ENCODE data around the gene SMOC1.

SMOC1 gene

DNA sequence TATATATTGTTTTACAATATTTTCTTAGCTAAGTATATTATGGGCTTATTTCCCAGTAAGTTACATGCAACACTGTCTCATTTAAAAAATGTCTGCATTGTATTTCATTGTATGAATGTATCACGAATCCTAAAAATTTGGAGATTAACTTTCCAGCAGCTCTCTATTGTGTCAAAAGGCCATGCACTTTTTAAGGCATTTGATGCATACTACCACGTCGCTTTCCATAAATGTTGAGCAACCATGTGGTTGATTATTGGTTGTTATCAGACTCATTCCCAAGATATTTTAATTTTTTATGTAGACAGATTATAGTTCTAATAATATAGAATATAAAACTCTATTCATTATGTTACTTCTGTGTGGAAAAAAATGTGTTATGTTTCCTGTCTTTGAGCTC lies 79.9 kb downstream of the SMOC1 start:
- no peak overlapping the region for H3K27ac ChIP-seq
- TF ChIP-seq, protein P1, sequence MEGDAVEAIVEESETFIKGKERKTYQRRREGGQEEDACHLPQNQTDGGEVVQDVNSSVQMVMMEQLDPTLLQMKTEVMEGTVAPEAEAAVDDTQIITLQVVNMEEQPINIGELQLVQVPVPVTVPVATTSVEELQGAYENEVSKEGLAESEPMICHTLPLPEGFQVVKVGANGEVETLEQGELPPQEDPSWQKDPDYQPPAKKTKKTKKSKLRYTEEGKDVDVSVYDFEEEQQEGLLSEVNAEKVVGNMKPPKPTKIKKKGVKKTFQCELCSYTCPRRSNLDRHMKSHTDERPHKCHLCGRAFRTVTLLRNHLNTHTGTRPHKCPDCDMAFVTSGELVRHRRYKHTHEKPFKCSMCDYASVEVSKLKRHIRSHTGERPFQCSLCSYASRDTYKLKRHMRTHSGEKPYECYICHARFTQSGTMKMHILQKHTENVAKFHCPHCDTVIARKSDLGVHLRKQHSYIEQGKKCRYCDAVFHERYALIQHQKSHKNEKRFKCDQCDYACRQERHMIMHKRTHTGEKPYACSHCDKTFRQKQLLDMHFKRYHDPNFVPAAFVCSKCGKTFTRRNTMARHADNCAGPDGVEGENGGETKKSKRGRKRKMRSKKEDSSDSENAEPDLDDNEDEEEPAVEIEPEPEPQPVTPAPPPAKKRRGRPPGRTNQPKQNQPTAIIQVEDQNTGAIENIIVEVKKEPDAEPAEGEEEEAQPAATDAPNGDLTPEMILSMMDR (IDR thresholded peaks at IDR 0.05) = no peak
- no peaks in the 10 kb centered on the region for H3K27me3 ChIP-seq
- no peaks in the 10 kb centered on the region for H3K4me1 ChIP-seq
- intact Hi-C loops (cut with DNase I; ENCODE audit: low total_unique reads) = no loop called here
- no peak overlapping the region for H3K4me3 ChIP-seq
- DNase-seq = no peak
- H3K9me3 ChIP-seq = no peaks in the 10 kb centered on the region
- H3K36me3 ChIP-seq = no peaks in the 10 kb centered on the region

DNA sequence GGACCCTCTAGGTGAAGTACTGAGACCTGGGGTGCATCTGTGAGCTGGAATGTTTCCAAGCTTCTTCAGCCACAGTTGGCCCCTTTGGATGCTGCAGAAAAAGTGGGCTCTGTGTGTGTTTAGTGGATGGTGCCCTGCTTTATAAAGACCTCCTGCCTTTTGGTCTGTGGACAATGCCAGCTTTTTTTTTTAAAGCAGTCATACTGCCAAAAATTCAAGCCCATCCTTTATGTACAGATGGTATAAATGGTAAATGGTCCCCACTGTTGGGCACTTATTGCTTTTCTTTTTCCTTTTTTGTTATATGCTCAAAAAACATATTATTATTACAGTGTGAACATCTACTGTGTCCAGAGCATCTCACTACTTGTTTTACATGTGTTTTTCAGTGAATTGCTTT lies 81.1 kb downstream of the SMOC1 start:
- DNase-seq = no peak
- TF ChIP-seq, protein P1 (IDR thresholded peaks at IDR 0.05) = no peak
- Histone ChIP-seq H3K27me3 (no peaks in the 10 kb centered on the region), H3K4me3 (no peak overlapping the region), H3K4me1 (no peaks in the 10 kb centered on the region), H3K36me3 (no peaks in the 10 kb centered on the region), H3K27ac (no peak overlapping the region), H3K9me3 (no peaks in the 10 kb centered on the region)
- intact Hi-C loops (cut with DNase I; ENCODE audit: low total_unique reads) = no loop called here

DNA sequence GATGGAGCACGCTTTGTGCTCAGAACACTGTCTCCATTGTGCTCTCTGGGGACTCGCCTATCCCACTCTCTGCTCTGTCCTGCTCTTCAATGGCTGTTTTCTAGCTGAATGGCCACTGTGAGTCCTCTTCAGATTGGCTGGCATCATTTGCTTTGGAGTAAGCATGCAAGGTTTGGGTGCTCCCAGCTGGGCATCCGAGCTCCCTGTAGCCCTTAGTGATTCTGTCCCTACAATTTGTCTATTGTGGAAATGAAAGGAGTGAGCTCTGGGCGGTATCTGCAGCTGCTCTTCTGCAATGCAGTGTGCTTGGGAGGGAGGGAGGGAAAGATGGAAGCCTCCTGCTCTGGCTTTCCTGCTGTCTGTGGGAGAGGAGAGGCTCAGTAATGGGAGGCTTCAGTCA lies 84.8 kb downstream of the SMOC1 start:
- no peaks in the 10 kb centered on the region for H3K4me1 ChIP-seq
- H3K27me3 ChIP-seq = no peaks in the 10 kb centered on the region
- H3K27ac ChIP-seq = no peak overlapping the region
- intact Hi-C loops (cut with DNase I; ENCODE audit: low total_unique reads) = no loop called here
- TF ChIP-seq, protein P1 (IDR thresholded peaks at IDR 0.05) = no peak
- DNase-seq = no peak
- no peaks in the 10 kb centered on the region for H3K36me3 ChIP-seq
- no peaks in the 10 kb centered on the region for H3K9me3 ChIP-seq
- no peak overlapping the region for H3K4me3 ChIP-seq

DNA sequence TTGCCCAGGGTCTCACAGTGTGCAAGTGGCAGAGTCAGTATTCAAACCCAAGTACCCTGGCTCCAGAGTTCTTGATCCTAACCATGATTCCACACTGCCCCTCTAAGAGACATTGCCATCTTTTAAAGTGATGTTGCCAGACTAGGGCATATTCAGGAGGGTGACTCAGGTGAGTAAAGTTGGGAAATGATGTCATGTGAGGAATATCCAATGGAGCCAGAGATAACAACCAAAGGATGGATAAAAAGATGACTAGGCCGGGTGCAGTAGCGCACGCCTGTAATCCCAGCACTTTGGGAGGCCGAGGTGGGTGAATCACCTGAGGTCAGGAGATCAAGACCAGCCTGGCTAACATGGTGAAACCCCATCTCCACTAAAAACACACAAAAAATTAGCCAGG lies 85.6 kb downstream of the SMOC1 start:
- H3K4me3 ChIP-seq = no peak overlapping the region
- TF ChIP-seq, protein P1 (IDR thresholded peaks at IDR 0.05) = no peak
- H3K9me3 ChIP-seq = no peaks in the 10 kb centered on the region
- intact Hi-C loops (cut with DNase I; ENCODE audit: low total_unique reads) = no loop called here
- H3K4me1 ChIP-seq = no peaks in the 10 kb centered on the region
- H3K27me3 ChIP-seq = no peaks in the 10 kb centered on the region
- no peak for DNase-seq
- no peak overlapping the region for H3K27ac ChIP-seq
- H3K36me3 ChIP-seq = no peaks in the 10 kb centered on the region

DNA sequence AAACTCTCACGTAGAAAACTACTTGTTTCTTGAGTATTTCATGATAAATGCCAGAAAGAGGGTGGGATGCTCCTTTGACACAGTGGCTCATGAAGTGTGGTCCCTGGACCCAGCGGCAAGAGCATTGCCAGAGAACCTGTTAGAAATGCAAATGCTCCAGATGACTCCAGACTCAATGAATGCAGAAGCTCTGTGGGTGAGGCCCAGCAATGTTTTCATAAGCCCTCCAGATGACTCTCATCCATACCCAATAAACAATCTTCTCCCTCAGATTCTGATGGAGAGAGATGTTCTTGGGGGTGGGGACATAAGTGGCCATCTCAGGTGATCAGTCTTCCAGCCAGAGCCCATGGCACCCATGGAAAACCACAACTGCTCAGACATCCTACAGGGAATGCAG lies 88.9 kb downstream of the SMOC1 start:
- Histone ChIP-seq H3K4me1 (no peaks in the 10 kb centered on the region), H3K27me3 (no peaks in the 10 kb centered on the region), H3K9me3 (no peaks in the 10 kb centered on the region), H3K4me3 (no peak overlapping the region), H3K27ac (no peak overlapping the region), H3K36me3 (no peaks in the 10 kb centered on the region)
- TF ChIP-seq, protein P1 (IDR thresholded peaks at IDR 0.05) = no peak
- no peak for DNase-seq
- intact Hi-C loops (cut with DNase I; ENCODE audit: low total_unique reads) = no loop called here

DNA sequence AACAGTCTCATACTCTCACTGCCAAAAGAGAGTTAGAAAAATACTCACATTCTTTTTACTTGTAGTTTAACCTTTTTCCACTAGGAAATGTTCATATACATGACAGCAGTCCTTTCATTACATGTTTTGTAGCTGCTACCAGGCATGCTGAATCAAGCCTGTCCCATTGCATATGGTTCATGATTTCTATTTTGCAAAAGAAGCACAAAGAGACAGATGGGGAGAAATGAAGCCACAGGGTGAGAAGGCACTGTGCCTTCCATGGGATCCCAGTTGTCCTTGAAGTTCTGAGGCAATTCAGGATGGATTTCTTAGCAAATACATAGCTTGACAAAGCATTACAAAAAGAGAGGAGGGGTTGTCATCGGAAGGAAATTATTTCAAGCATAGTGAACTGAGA lies 89.5 kb downstream of the SMOC1 start:
- Histone ChIP-seq H3K9me3 (no peaks in the 10 kb centered on the region), H3K4me1 (no peaks in the 10 kb centered on the region), H3K27ac (no peak overlapping the region), H3K36me3 (no peaks in the 10 kb centered on the region), H3K4me3 (no peak overlapping the region), H3K27me3 (no peaks in the 10 kb centered on the region)
- TF ChIP-seq, protein P1 (IDR thresholded peaks at IDR 0.05) = no peak
- intact Hi-C loops (cut with DNase I; ENCODE audit: low total_unique reads) = no loop called here
- no peak for DNase-seq
